Measurements from ENCODE around the gene RELT.

RELT gene

DNA sequence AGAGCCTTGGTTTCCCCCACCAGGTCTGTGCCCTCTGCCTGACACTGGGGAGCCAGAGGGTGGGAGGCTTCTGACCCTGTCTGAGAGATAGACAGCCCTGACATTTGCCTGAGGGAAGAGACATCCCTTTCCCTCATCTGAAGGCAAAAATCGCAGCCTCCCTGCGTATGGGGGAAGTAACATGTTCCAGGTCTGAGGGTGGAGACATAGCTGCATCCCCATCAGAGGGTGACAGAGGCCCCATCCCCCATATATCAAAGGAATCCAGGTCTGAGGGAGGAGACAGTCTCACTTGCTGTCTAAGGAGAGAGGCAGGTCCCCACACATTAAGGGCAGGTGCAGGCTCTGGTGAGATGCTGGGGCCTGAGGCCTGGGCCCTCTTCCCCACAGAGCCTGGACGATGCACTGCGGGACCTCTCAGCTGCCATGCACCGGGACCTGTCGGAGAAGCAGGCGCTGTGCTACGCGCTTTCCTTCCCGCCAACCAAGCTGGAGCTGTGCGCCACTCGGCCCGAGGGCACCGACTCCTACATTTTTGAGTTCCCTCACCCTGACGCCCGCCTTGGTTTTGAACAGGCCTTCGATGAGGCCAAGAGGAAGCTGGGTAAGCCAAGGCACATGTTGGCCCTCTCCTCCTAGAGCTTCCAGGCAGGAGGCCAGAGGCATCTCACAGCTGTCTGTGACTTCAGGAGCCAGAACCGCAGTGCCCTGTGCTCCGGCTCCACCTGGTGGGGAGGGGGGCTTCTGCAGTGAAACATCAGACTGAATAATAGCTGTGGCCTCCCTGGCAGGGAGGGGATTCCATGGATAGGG lies 16.1 kb upstream of the RELT start:
- Histone ChIP-seq H3K4me3 (ENCODE audit: insufficient read depth, low read depth, low read length, poor library complexity, severe bottlenecking) (no peak overlapping the region), H3K36me3 (ENCODE audit: control insufficient read depth, insufficient read depth, low read length) (no peaks in the 10 kb centered on the region), H3K9me3 (ENCODE audit: control insufficient read depth, low read length) (no peaks in the 10 kb centered on the region), H3K27me3 (replicated peaks; ENCODE audit: control insufficient read depth, insufficient read depth, low read length, poor library complexity, severe bottlenecking) (no peaks in the 10 kb centered on the region), H3K27ac (ENCODE audit: insufficient read depth, low read length, poor library complexity, severe bottlenecking) (no peak overlapping the region), H3K4me1 (ENCODE audit: control insufficient read depth, insufficient read depth, low read length, poor library complexity, severe bottlenecking) (no peaks in the 10 kb centered on the region)
- DNase-seq = no peak

GRCh38 chr11:73360743-73361369 lies 15.3 kb upstream of the RELT start:
- Histone ChIP-seq H3K9me3 (ENCODE audit: control insufficient read depth, low read length) (no peaks in the 10 kb centered on the region), H3K4me1 (ENCODE audit: control insufficient read depth, insufficient read depth, low read length, poor library complexity, severe bottlenecking) (peaks cover 4% of the 10 kb centered on the region), H3K27me3 (replicated peaks; ENCODE audit: control insufficient read depth, insufficient read depth, low read length, poor library complexity, severe bottlenecking) (no peaks in the 10 kb centered on the region), H3K4me3 (ENCODE audit: insufficient read depth, low read depth, low read length, poor library complexity, severe bottlenecking) (no peak overlapping the region), H3K36me3 (ENCODE audit: control insufficient read depth, insufficient read depth, low read length) (no peaks in the 10 kb centered on the region), H3K27ac (ENCODE audit: insufficient read depth, low read length, poor library complexity, severe bottlenecking) (no peak overlapping the region)
- DNase-seq = no peak

DNA sequence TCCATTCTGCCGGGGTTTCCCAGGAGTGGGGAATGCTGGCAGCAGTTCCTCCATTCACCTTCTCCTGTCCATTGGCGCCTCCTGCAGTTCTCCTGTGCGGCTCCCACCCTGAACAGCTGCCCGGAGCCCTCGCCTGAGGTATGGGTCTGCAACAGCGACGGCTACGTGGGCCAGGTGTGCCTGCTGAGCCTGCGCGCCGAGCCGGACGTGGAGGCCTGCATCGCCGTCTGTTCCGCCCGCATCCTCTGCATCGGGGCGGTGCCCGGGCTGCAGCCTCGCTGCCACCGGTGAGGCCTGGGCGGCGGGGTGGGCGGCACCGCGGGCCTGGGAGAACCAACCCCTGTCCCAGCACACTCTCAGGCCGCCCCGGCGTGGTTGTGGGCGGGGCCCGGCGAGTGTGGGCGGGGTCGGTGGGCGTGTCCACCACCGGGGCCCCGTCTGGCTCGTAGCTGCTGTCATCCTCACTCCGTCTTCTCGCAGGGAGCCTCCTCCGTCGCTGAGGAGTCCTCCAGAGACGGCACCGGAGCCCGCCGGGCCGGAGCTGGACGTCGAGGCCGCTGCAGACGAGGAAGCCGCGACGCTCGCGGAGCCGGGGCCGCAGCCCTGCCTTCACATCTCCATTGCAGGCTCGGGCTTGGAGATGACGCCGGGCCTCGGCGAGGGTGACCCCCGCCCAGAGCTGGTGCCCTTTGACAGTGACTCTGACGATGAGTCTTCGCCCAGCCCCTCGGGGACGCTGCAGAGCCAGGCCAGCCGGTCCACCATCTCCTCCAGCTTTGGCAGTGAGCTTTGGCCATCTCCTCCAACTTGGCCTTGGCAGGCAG lies 14.0 kb upstream of the RELT start:
- Histone ChIP-seq H3K4me1 (ENCODE audit: control insufficient read depth, insufficient read depth, low read length, poor library complexity, severe bottlenecking) (peaks cover 15% of the 10 kb centered on the region), H3K36me3 (ENCODE audit: control insufficient read depth, insufficient read depth, low read length) (no peaks in the 10 kb centered on the region), H3K9me3 (ENCODE audit: control insufficient read depth, low read length) (no peaks in the 10 kb centered on the region), H3K4me3 (ENCODE audit: insufficient read depth, low read depth, low read length, poor library complexity, severe bottlenecking) (no peak overlapping the region), H3K27me3 (replicated peaks; ENCODE audit: control insufficient read depth, insufficient read depth, low read length, poor library complexity, severe bottlenecking) (no peaks in the 10 kb centered on the region), H3K27ac (ENCODE audit: insufficient read depth, low read length, poor library complexity, severe bottlenecking) (no peak overlapping the region)
- DNase-seq = no peak

- Histone ChIP-seq H3K27me3 (replicated peaks; ENCODE audit: control insufficient read depth, insufficient read depth, low read length, poor library complexity, severe bottlenecking) (no peaks in the 10 kb centered on the region), H3K4me1 (ENCODE audit: control insufficient read depth, insufficient read depth, low read length, poor library complexity, severe bottlenecking) (peaks cover 24% of the 10 kb centered on the region), H3K9me3 (ENCODE audit: control insufficient read depth, low read length) (no peaks in the 10 kb centered on the region), H3K36me3 (ENCODE audit: control insufficient read depth, insufficient read depth, low read length) (no peaks in the 10 kb centered on the region), H3K27ac (ENCODE audit: insufficient read depth, low read length, poor library complexity, severe bottlenecking) (no peak overlapping the region), H3K4me3 (ENCODE audit: insufficient read depth, low read depth, low read length, poor library complexity, severe bottlenecking) (no peak overlapping the region)
- DNase-seq = no peak
These were observed 13.1 kb upstream of the RELT start for GRCh38 chr11:73363147-73363546.

GRCh38 chr11:73365352-73366264 lies 10.6 kb upstream of the RELT start:
- H3K4me1 ChIP-seq (ENCODE audit: control insufficient read depth, insufficient read depth, low read length, poor library complexity, severe bottlenecking) = peaks cover 24% of the 10 kb centered on the region
- DNase-seq = no peak
- H3K27me3 ChIP-seq (replicated peaks; ENCODE audit: control insufficient read depth, insufficient read depth, low read length, poor library complexity, severe bottlenecking) = no peaks in the 10 kb centered on the region
- peak overlapping the region; percentile 70 for H3K27ac ChIP-seq (ENCODE audit: insufficient read depth, low read length, poor library complexity, severe bottlenecking)
- peak overlapping the region; percentile 37 for H3K4me3 ChIP-seq (ENCODE audit: insufficient read depth, low read depth, low read length, poor library complexity, severe bottlenecking)
- no peaks in the 10 kb centered on the region for H3K36me3 ChIP-seq (ENCODE audit: control insufficient read depth, insufficient read depth, low read length)
- H3K9me3 ChIP-seq (ENCODE audit: control insufficient read depth, low read length) = no peaks in the 10 kb centered on the region

GRCh38 chr11:73366265-73366610 lies 10.0 kb upstream of the RELT start:
- Histone ChIP-seq H3K9me3 (ENCODE audit: control insufficient read depth, low read length) (no peaks in the 10 kb centered on the region), H3K4me1 (ENCODE audit: control insufficient read depth, insufficient read depth, low read length, poor library complexity, severe bottlenecking) (peaks cover 24% of the 10 kb centered on the region), H3K4me3 (ENCODE audit: insufficient read depth, low read depth, low read length, poor library complexity, severe bottlenecking) (peak overlapping the region; percentile 37), H3K27ac (ENCODE audit: insufficient read depth, low read length, poor library complexity, severe bottlenecking) (peak overlapping the region; percentile 70), H3K36me3 (ENCODE audit: control insufficient read depth, insufficient read depth, low read length) (no peaks in the 10 kb centered on the region), H3K27me3 (replicated peaks; ENCODE audit: control insufficient read depth, insufficient read depth, low read length, poor library complexity, severe bottlenecking) (no peaks in the 10 kb centered on the region)
- peak in 1 of 3 donors; percentile 17 for DNase-seq

DNA sequence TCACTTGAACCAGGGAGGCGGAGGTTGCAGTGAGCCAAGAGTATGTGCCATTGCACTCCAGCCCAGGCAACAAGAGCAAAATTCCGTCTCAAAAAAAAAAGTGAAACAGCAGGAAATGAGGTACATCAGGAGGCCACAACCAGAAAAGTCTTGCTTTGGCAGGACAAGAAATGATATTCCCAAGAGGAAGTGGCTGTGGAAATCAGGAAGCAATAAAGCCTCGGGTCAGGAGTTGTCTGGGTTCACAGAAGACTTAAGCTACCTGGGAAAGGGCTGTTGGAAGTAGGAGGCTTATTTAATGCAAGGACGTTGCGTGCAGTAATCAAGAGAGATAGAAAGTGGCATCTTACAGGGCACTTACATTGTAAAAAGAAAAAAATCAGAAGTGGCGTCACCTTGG lies 9.2 kb upstream of the RELT start:
- no peaks in the 10 kb centered on the region for H3K27me3 ChIP-seq (replicated peaks; ENCODE audit: control insufficient read depth, insufficient read depth, low read length, poor library complexity, severe bottlenecking)
- H3K4me3 ChIP-seq (ENCODE audit: insufficient read depth, low read depth, low read length, poor library complexity, severe bottlenecking) = no peak overlapping the region
- no peak for DNase-seq
- H3K27ac ChIP-seq (ENCODE audit: insufficient read depth, low read length, poor library complexity, severe bottlenecking) = no peak overlapping the region
- H3K4me1 ChIP-seq (ENCODE audit: control insufficient read depth, insufficient read depth, low read length, poor library complexity, severe bottlenecking) = peaks cover 24% of the 10 kb centered on the region
- no peaks in the 10 kb centered on the region for H3K36me3 ChIP-seq (ENCODE audit: control insufficient read depth, insufficient read depth, low read length)
- no peaks in the 10 kb centered on the region for H3K9me3 ChIP-seq (ENCODE audit: control insufficient read depth, low read length)

DNA sequence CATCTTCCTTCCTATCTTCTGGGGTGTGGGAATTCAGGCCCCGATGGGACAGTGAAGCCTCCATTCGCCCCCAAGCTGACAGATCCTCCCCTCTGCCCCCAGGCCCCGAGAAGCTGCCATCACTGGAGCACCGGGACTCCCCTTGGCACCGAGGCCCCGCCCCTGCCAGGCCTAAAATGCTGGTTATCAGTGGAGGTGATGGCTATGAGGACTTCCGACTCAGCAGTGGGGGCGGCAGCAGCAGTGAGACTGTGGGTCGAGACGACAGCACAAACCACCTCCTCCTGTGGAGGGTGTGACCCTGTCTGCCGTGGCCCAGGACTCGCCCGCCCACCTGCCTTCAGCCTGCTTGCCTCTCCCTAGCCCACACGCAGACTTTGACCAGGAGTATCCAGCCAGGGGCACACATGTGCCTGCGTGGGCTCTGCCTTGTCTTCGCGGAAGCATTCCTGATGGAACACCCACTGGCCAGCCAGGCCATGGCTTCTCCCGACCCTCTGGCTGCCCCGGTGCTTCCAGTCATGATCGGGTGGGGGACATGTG lies 8.6 kb upstream of the RELT start:
- DNase-seq = no peak
- H3K4me1 ChIP-seq (ENCODE audit: control insufficient read depth, insufficient read depth, low read length, poor library complexity, severe bottlenecking) = peaks cover 24% of the 10 kb centered on the region
- H3K27me3 ChIP-seq (replicated peaks; ENCODE audit: control insufficient read depth, insufficient read depth, low read length, poor library complexity, severe bottlenecking) = no peaks in the 10 kb centered on the region
- H3K36me3 ChIP-seq (ENCODE audit: control insufficient read depth, insufficient read depth, low read length) = no peaks in the 10 kb centered on the region
- H3K4me3 ChIP-seq (ENCODE audit: insufficient read depth, low read depth, low read length, poor library complexity, severe bottlenecking) = no peak overlapping the region
- H3K27ac ChIP-seq (ENCODE audit: insufficient read depth, low read length, poor library complexity, severe bottlenecking) = no peak overlapping the region
- no peaks in the 10 kb centered on the region for H3K9me3 ChIP-seq (ENCODE audit: control insufficient read depth, low read length)

DNA sequence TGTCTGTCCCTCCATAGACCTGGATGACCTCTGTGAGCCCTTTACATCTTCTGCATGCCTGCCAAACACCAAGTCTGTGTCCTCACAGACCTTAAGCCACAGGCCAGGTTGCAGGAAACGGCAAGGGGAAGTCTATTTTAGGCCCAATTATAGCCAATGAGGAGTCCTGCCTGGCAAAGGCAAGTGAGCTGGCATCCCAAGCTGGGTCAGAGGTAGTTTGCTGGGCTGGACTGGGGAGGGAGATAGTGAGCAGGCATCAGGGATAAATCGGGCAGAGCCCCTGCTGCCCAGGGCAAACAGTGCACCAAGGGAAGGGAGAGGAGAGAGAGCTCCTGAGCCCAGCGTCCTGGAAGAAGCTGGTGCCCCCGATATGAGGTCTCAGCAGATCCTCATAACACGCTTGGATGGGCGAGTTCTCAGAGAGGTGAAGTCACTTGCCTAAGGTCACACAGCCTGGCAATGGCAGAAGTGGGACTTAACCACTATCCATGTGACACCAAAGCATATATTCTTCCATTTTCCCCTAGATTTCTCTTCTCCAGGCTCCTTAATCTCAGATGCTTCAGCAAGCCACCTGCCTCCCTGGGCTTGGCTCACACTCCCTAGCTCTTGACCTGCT lies 3.7 kb upstream of the RELT start:
- H3K36me3 ChIP-seq (ENCODE audit: control insufficient read depth, insufficient read depth, low read length) = no peaks in the 10 kb centered on the region
- no peaks in the 10 kb centered on the region for H3K27me3 ChIP-seq (replicated peaks; ENCODE audit: control insufficient read depth, insufficient read depth, low read length, poor library complexity, severe bottlenecking)
- no peak for DNase-seq
- no peak overlapping the region for H3K27ac ChIP-seq (ENCODE audit: insufficient read depth, low read length, poor library complexity, severe bottlenecking)
- peaks cover 19% of the 10 kb centered on the region for H3K4me1 ChIP-seq (ENCODE audit: control insufficient read depth, insufficient read depth, low read length, poor library complexity, severe bottlenecking)
- no peaks in the 10 kb centered on the region for H3K9me3 ChIP-seq (ENCODE audit: control insufficient read depth, low read length)
- H3K4me3 ChIP-seq (ENCODE audit: insufficient read depth, low read depth, low read length, poor library complexity, severe bottlenecking) = no peak overlapping the region
